ENCODE measurements around the gene TMEM43. TPM values are rescaled to one million over a fixed set of nuclear protein-coding genes. Genes with fewer than 3 reads are reported as not detected.
A peak's percentile ranks its signal among the peaks of the same experiment; 100 is the strongest.
"Not testable (repeated sequence)": the region's sequence is repeated elsewhere in the genome, so short reads cannot be mapped to it uniquely, and the experiment has no call there.

Gene TMEM43
- total and polyA plus RNA-seq, 9 donors, result 72.0 to 104 (median 87.3) TPM

DNA sequence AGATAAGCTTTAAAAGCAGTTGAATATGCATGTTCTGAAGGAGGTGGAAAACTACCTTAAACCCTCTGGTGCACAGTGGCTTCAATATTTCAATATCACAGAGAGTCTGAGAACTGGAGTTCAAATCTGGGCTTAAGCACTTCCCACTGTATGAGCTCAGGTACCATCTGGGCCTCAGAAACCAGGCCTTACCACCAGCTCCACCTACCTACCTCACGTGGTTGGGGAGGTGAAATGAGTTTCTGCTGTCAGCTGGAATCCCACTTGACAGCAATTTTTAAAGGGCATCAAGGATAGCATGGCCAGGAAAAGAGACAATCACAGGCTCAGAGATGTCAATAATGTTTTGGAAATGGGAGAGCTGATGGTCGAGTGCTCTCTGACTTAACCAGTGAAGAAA, 5.2 kb upstream of the TMEM43 start:
- 83 to 89% (median 89%) methylated on average over 2 of the region's 2 CpGs for WGBS, 3 donors
- intact Hi-C loops (cut with DNase I), result loop anchor here in 3 of 4 donors (5.0 to 10.0 kb wide), 3 partner anchors 55 to 225 kb away; partner anchors contain the start of genes LSM3 (in 1 of the 3) and XPC (in 1 of the 3)
- Histone ChIP-seq H3K36me3 (no peaks in the 10 kb centered on the region), H3K27ac (peak overlapping the region in 1 of 2 donors; percentile 77), H3K9me3 (no peaks in the 10 kb centered on the region), H3K27me3 (no peaks in the 10 kb centered on the region), H3K4me1 (ENCODE audit: insufficient read depth) (peaks cover 16% of the 10 kb centered on the region), H3K4me3 (no peak overlapping the region)
- DNase-seq, result no peak
- no peak for TF ChIP-seq POLR2A (IDR thresholded peaks at IDR 0.05)
- TF ChIP-seq, protein P1, sequence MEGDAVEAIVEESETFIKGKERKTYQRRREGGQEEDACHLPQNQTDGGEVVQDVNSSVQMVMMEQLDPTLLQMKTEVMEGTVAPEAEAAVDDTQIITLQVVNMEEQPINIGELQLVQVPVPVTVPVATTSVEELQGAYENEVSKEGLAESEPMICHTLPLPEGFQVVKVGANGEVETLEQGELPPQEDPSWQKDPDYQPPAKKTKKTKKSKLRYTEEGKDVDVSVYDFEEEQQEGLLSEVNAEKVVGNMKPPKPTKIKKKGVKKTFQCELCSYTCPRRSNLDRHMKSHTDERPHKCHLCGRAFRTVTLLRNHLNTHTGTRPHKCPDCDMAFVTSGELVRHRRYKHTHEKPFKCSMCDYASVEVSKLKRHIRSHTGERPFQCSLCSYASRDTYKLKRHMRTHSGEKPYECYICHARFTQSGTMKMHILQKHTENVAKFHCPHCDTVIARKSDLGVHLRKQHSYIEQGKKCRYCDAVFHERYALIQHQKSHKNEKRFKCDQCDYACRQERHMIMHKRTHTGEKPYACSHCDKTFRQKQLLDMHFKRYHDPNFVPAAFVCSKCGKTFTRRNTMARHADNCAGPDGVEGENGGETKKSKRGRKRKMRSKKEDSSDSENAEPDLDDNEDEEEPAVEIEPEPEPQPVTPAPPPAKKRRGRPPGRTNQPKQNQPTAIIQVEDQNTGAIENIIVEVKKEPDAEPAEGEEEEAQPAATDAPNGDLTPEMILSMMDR (IDR thresholded peaks at IDR 0.05), result no peak
- no peak for TF ChIP-seq EP300 (IDR thresholded peaks at IDR 0.05)

DNA sequence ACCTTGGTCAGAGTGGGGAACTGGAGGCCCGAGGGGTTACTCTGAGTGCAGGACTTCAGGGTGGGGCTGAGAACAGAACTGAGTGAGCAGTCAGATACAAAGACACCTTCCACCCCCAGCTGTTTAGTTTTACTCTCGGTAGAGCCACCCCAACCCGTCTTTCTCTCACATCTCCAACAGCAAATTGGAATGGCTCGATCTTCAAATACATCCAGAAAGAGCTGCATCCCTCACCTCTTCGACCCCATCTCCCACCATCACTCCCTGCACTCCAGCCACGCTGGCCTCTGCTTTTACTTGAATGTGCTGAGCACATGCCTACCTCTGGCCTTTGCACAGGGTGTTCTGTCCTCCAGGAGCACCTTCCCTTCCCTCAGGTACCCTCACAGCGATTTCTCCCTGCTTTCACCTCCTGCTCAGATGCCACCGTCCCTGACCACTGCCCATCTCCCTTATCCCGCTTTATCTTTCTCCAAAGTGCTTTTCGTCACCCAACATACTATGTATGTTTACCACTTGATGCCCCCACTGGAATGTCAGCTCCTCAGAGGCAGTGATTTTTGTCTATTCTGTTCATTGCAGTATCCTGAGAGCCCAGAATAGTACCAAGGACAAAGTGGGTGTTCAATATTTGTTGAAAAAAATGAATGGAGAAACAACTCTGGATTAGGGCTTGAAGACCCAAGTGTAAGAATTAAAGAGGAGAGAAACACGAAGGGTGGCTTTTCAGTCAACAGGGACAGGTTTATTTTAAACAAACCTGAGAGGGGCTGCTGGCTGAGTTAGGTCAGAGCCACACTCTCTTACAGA, 4.5 kb upstream of the TMEM43 start:
- Histone ChIP-seq H3K4me1 (ENCODE audit: insufficient read depth) (peaks cover 16% of the 10 kb centered on the region), H3K4me3 (no peak overlapping the region), H3K36me3 (no peaks in the 10 kb centered on the region), H3K9me3 (no peaks in the 10 kb centered on the region), H3K27me3 (no peaks in the 10 kb centered on the region), H3K27ac (no peak overlapping the region)
- TF ChIP-seq, protein P1 (IDR thresholded peaks at IDR 0.05), result no peak
- no peak for TF ChIP-seq EP300 (IDR thresholded peaks at IDR 0.05)
- no peak for TF ChIP-seq POLR2A (IDR thresholded peaks at IDR 0.05)
- WGBS, 3 donors, result 95 to 96% (median 95%) methylated on average over 11 of the region's 11 CpGs
- intact Hi-C loops (cut with DNase I), result loop anchor here in 2 of 4 donors (10.0 kb wide), 2 partner anchors 54 to 226 kb away; partner anchors contain the start of genes LSM3 (in 1 of the 2) and XPC (in 1 of the 2)
- DNase-seq, result no peak

DNA sequence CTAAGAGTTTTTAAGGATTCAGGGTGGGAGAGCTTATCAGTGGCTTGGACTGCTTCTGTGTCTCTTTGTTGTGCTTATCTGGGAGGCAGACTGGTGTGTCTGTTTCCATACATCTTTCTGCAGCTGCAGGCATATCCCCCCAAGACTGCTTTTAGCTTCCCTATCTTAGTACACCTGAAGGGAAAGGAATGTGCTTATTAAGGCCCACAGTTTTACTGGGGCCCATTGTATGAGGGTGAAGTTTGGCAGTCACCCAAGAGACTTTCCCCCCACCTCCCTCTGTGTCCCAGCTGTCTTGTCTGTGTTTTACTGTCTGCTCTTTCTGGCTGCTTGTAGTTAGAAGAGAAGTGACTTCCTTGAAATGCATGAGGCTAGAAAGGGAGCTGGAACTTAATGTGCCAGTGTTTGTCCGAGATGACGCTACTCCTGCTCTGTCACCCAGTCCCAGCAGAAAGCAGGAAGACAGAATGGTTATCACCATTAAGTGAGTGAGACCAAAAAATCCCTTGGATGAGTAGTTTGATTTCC, 3.9 kb upstream of the TMEM43 start:
- not testable (repeated sequence) for H3K27ac ChIP-seq, DNase-seq, H3K9me3 ChIP-seq, H3K36me3 ChIP-seq, H3K4me3 ChIP-seq, H3K27me3 ChIP-seq
- peaks cover 16% of the 10 kb centered on the region for H3K4me1 ChIP-seq (ENCODE audit: insufficient read depth)
- 94 to 100% (median 98%) methylated on average over 2 of the region's 2 CpGs for WGBS, 3 donors
- intact Hi-C loops (cut with DNase I), result loop anchor here in 2 of 4 donors (10.0 kb wide), 2 partner anchors 54 to 226 kb away; partner anchors contain the start of genes LSM3 (in 1 of the 2) and XPC (in 1 of the 2)

DNA sequence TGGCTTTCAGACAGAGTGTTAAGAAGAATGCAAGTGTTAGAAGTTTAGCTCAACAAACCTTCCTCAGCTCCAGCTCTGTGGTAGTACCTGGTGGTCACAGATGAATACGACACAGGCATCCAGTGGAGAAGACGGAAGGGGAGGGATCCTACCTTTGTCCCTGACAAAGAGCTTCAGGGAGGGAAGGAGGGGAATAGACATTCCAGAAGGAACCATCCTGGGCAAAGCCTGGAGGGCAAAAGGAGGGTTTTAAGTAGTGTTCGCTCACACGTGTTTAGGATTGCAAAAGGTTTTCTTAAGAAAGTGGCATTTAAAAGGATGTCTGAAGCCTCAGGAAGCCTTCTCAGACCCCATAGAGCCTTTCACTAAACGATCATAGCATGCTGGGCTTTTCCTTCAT, 3.0 kb upstream of the TMEM43 start:
- TF ChIP-seq, protein P1 (IDR thresholded peaks at IDR 0.05), result no peak
- no peak for TF ChIP-seq POLR2A (IDR thresholded peaks at IDR 0.05)
- TF ChIP-seq EP300 (IDR thresholded peaks at IDR 0.05), result no peak
- Histone ChIP-seq H3K27me3 (no peaks in the 10 kb centered on the region), H3K9me3 (no peaks in the 10 kb centered on the region), H3K4me1 (ENCODE audit: insufficient read depth) (peaks cover 23% of the 10 kb centered on the region), H3K4me3 (no peak overlapping the region), H3K27ac (no peak overlapping the region), H3K36me3 (no peaks in the 10 kb centered on the region)
- 83 to 94% (median 89%) methylated on average over 5 of the region's 5 CpGs for WGBS, 3 donors
- no peak for DNase-seq
- intact Hi-C loops (cut with DNase I), result loop anchor here in 2 of 4 donors (10.0 kb wide), 2 partner anchors 53 to 227 kb away; partner anchors contain the start of genes LSM3 (in 1 of the 2) and XPC (in 1 of the 2)
